ENCODE results near the gene PPP2R5C. TPM values are rescaled to one million over a fixed set of nuclear protein-coding genes. Genes with fewer than 3 reads are reported as not detected.

Gene PPP2R5C
- total RNA-seq, 1 experiment from 2014 or later, result 89.9 TPM

- no peak for TF ChIP-seq ZBTB43 (CRISPR knock-in tag; IDR thresholded peaks at IDR 0.05)
- TF ChIP-seq HMGA2 (CRISPR knock-in tag; IDR thresholded peaks at IDR 0.05), result no peak
These were observed 166.3 kb downstream of the PPP2R5C start (continued) for GRCh38 chr14:101927859-101928258.

GRCh38 chr14:101928415-101928841 is 166.9 kb downstream of the PPP2R5C start:
- DNase-seq (ENCODE audit: low spot score) (no peak), ATAC-seq (no peak)
- Mint-ChIP-seq H3K27me3 (ENCODE audit: low read depth) (no peaks in the 10 kb centered on the region; the same call in 1 of the 2 replicates), H3K4me3 (no peak overlapping the region), H3K4me1 (peaks cover 5% of the 10 kb centered on the region), H3K36me3 (no peaks in the 10 kb centered on the region), H3K9me3 (no peaks in the 10 kb centered on the region), H3K27ac (peak overlapping the region; percentile 51; the same call in 1 of the 2 replicates)
- TF ChIP-seq ZNF281 (CRISPR knock-in tag; IDR thresholded peaks at IDR 0.05), result no peak
- no peak for TF ChIP-seq ZNF416 (CRISPR knock-in tag; IDR thresholded peaks at IDR 0.05)
- no peak for TF ChIP-seq CREM (CRISPR knock-in tag; IDR thresholded peaks at IDR 0.05)
- no peak for TF ChIP-seq STAT6 (CRISPR knock-in tag; conservative IDR thresholded peaks at IDR 0.05; ENCODE audit: low read depth)
- no peak for TF ChIP-seq MYBL2 (CRISPR knock-in tag; IDR thresholded peaks at IDR 0.05)
- no peak for TF ChIP-seq ZNF532 (CRISPR knock-in tag; IDR thresholded peaks at IDR 0.05; ENCODE audit: borderline replicate concordance)
- TF ChIP-seq ZNF121 (CRISPR knock-in tag; IDR thresholded peaks at IDR 0.05), result 0 out of 2 replicates have a peak, but pooled peaks have one; percentile 8
- TF ChIP-seq ATF1 (CRISPR knock-in tag; IDR thresholded peaks at IDR 0.05), result no peak
- no peak for TF ChIP-seq CBFB (CRISPR knock-in tag; IDR thresholded peaks at IDR 0.05; ENCODE audit: low read depth)
- POLR2A ChIA-PET, result no interaction called here
- CTCF ChIA-PET, result no interaction called here

GRCh38 chr14:101929096-101929495 is 167.6 kb downstream of the PPP2R5C start:
- H3K9me3 Mint-ChIP-seq, result no peaks in the 10 kb centered on the region
- peaks cover 3% of the 10 kb centered on the region; the same call in 1 of the 2 replicates for H3K27me3 Mint-ChIP-seq (ENCODE audit: low read depth)
- ATAC-seq, result no peak
- no peak overlapping the region for H3K4me3 Mint-ChIP-seq
- H3K4me1 Mint-ChIP-seq, result peaks cover under 1% of the 10 kb centered on the region
- no peak for TF ChIP-seq ZNF396 (CRISPR knock-in tag; IDR thresholded peaks at IDR 0.05; ENCODE audit: borderline replicate concordance)
- DNase-seq (ENCODE audit: low spot score), result no peak
- H3K27ac Mint-ChIP-seq, result no peak overlapping the region
- no peaks in the 10 kb centered on the region for H3K36me3 Mint-ChIP-seq
- CTCF ChIA-PET, result no interaction called here
- POLR2A ChIA-PET, result no interaction called here

All from WTC11 (cell line).